ENCODE measurements around the gene NOP14. TPM values are rescaled to one million over a fixed set of nuclear protein-coding genes. Genes with fewer than 3 reads are reported as not detected.

NOP14 gene
- total and polyA plus RNA-seq, 2 donors: 11.3 to 17.0 TPM

DNA sequence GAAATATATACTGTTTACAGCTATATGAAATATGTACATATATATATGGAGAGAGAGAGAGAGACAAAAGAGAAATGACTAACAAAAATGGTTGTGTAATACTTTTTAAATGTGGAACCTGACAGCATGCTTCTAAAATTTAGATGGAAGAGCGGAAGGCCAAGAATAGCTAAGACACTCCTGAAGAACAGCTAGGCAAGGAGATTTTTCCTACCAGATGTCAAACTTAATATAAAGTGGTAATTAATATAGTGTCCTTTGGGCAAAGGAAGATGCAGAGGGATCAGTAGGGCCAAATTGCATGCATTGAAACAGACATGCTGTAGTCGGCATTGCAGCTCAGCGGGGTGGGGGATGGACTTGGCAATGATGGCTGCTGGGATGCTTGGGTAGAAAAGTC, 74.3 kb downstream of the NOP14 start:
- no peak overlapping the region for H3K4me3 ChIP-seq (ENCODE audit: low read depth, low read length)
- DNase-seq (ENCODE audit: extremely low spot score): no peak
- WGBS: 95% methylated on average over 3 of the region's 3 CpGs

More for the DNA sequence above, 74.3 kb downstream of the NOP14 start:
- Histone ChIP-seq H3K4me1 (ENCODE audit: insufficient read depth) (no peaks in the 10 kb centered on the region), H3K36me3 (ENCODE audit: insufficient read depth) (peaks cover 9% of the 10 kb centered on the region), H3K27ac (ENCODE audit: low read depth) (no peak overlapping the region)

Other genes with a start within 250 kb of the NOP14 start
- gene TNIP2, start 207.1 kb downstream of the NOP14 start, total RNA-seq: 13.1 TPM
- gene TNIP2, start 207.1 kb downstream of the NOP14 start, polyA plus RNA-seq: 49.8 TPM
- gene SH3BP2, start 170.3 kb downstream of the NOP14 start, total RNA-seq: 26.0 TPM
- 18.8 TPM for gene SH3BP2, start 170.3 kb downstream of the NOP14 start, polyA plus RNA-seq
- 224 TPM for gene ADD1, start 119.6 kb downstream of the NOP14 start, total RNA-seq
- gene ADD1, start 119.6 kb downstream of the NOP14 start, polyA plus RNA-seq: 277 TPM
- gene GRK4, start 165 bp upstream of the NOP14 start, total RNA-seq: 9.9 TPM
- gene GRK4, start 165 bp upstream of the NOP14 start, polyA plus RNA-seq: 3.1 TPM
- gene HTT-AS, start 111.1 kb upstream of the NOP14 start, total RNA-seq: not detected
- gene HTT-AS, start 111.1 kb upstream of the NOP14 start, polyA plus RNA-seq: not detected
- gene HTT, start 111.3 kb upstream of the NOP14 start, total RNA-seq: 80.4 TPM
- gene HTT, start 111.3 kb upstream of the NOP14 start, polyA plus RNA-seq: 14.7 TPM